Vagina (tissue), 2 donors: Measurements from ENCODE around the gene TSPYL4. TPM values are rescaled to one million over a fixed set of nuclear protein-coding genes. Genes with fewer than 3 reads are reported as not detected.

Experiments used
- DNase-seq, 2 donors: peaks; one replicate each; pipeline ENCODE4 v3.0.0-alpha.2; 2017; ENCODE audit errors: extremely low spot score in 2 of 2
- H3K27ac ChIP-seq: fragments of 200-600 bp; sonication (generic); one replicate; pipeline ENCODE4 v1.5.1; 2019
- H3K27me3 ChIP-seq: fragments of 200-600 bp; sonication (generic); one replicate; pipeline ENCODE4 v1.5.1; 2019
- H3K36me3 ChIP-seq, 2 donors: fragments of 200-600 bp; sonication (generic); one replicate each; pipeline ENCODE4 v1.5.1; 2017 to 2019
- H3K4me1 ChIP-seq: fragments of 200-600 bp; sonication (generic); one replicate; pipeline ENCODE4 v1.5.1; 2019
- H3K4me3 ChIP-seq, 2 donors: fragments of 200-600 bp; sonication (generic); 1 replicate in 1 of 2; 2 replicates in 1 of 2; pipeline ENCODE4 v1.5.1; 2016 to 2019
- H3K9me3 ChIP-seq: fragments of 200-600 bp; sonication (generic); one replicate; pipeline ENCODE4 v1.5.1; 2019
- POLR2A ChIP-seq, 2 donors: fragments of 450-650 bp; IDR thresholded peaks; one replicate each; pipeline ENCODE4 v1.6.1; 2017; ENCODE audit warnings: antibody characterized with exemption in 2 of 2, mild to moderate bottlenecking in 2 of 2, moderate library complexity in 2 of 2
- POLR2AphosphoS5 ChIP-seq, 2 donors: sonication (generic); formaldehyde crosslinking; IDR thresholded peaks; one replicate each; pipeline ENCODE4 v1.9.0; 2017; ENCODE audit warnings: antibody characterized with exemption in 2 of 2, mild to moderate bottlenecking in 2 of 2, low read depth in 1 of 2; ENCODE audit not compliant: insufficient read depth in 1 of 2
- intact Hi-C: fragments of 100-400 bp; cut with DNase I; formaldehyde crosslinking; loops from one replicate; pipeline ENCODE4 v1.15.1; 2023
- total RNA-seq: library from RNA; depleted of rRNA; stranded (reverse); fragments of >200 nt; gene quantifications from one replicate; pipeline ENCODE4 v1.2.3, GENCODE V29; 2016
- TF ChIP-seq, protein P1 (sequence below), 3 experiments: fragments of 450-650 bp in 2 of 3; fragments of 200-600 bp in 1 of 3; sonication (generic) in 1 of 3; IDR thresholded peaks; one replicate each; pipeline ENCODE4 v1.5.1; 2017 to 2019; ENCODE audit warnings: antibody characterized with exemption in 3 of 3, mild to moderate bottlenecking in 2 of 3, moderate library complexity in 2 of 3

TSPYL4 gene
- total RNA-seq, 1 donor from 2014 or later, result 11.8 TPM

DNA sequence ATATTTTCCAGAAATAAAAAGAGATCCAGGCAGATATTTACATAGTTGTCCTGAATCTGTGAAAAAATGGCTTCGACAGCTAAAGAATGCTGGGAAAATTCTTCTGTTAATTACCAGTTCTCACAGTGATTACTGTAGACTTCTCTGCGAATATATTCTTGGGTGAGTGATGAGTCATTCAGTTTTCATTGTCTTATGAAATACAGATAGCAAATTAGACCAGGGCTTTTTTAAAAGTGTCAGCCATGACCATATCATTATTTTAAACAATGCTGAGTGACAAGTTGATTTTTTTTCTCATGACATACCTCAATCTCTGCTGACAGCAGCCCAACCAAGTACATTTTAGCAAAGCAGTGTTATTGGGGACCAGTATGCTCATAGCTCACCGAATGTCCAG lies 32.8 kb downstream of the TSPYL4 start:
- Histone ChIP-seq H3K4me3 (no peak overlapping the region), H3K36me3 (peaks cover 0 to 6% of the 10 kb centered on the region in 2 donors), H3K27ac (no peak overlapping the region), H3K9me3 (no peaks in the 10 kb centered on the region), H3K27me3 (no peaks in the 10 kb centered on the region), H3K4me1 (no peaks in the 10 kb centered on the region)
- DNase-seq, result no peak
- intact Hi-C loops, result no loop called here
- TF ChIP-seq POLR2AphosphoS5 (IDR thresholded peaks at IDR 0.05; ENCODE audit: insufficient read depth in 1 of 2, low read depth in 1 of 2), result no peak
- TF ChIP-seq, protein P1, sequence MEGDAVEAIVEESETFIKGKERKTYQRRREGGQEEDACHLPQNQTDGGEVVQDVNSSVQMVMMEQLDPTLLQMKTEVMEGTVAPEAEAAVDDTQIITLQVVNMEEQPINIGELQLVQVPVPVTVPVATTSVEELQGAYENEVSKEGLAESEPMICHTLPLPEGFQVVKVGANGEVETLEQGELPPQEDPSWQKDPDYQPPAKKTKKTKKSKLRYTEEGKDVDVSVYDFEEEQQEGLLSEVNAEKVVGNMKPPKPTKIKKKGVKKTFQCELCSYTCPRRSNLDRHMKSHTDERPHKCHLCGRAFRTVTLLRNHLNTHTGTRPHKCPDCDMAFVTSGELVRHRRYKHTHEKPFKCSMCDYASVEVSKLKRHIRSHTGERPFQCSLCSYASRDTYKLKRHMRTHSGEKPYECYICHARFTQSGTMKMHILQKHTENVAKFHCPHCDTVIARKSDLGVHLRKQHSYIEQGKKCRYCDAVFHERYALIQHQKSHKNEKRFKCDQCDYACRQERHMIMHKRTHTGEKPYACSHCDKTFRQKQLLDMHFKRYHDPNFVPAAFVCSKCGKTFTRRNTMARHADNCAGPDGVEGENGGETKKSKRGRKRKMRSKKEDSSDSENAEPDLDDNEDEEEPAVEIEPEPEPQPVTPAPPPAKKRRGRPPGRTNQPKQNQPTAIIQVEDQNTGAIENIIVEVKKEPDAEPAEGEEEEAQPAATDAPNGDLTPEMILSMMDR (IDR thresholded peaks at IDR 0.05), result no peak
- TF ChIP-seq POLR2A (IDR thresholded peaks at IDR 0.05), result no peak

DNA sequence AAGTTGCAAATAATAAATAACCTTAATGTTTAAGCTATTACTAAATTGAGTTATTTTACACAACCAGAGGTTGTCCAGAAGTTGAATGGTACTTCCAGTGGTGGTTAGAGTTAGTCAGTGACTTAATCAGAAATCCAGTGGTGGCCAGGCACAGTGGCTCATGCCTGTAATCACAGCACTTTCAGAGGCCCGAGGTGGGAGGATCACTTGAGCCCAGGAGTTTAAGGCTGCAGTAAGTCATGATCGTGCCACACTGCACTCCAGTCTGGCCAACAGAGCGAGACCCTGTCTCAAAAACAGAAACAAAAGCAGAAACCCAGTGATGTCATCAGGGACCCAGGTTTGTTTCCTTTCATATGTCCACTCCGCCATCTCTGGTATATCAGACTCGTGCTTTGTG lies 35.0 kb downstream of the TSPYL4 start:
- intact Hi-C loops, result no loop called here
- Histone ChIP-seq H3K36me3 (peaks cover 0 to 6% of the 10 kb centered on the region in 2 donors), H3K27me3 (no peaks in the 10 kb centered on the region), H3K27ac (no peak overlapping the region), H3K9me3 (no peaks in the 10 kb centered on the region), H3K4me3 (no peak overlapping the region), H3K4me1 (no peaks in the 10 kb centered on the region)
- DNase-seq, result no peak
- TF ChIP-seq, protein P1 (IDR thresholded peaks at IDR 0.05), result no peak
- no peak for TF ChIP-seq POLR2AphosphoS5 (IDR thresholded peaks at IDR 0.05; ENCODE audit: insufficient read depth in 1 of 2, low read depth in 1 of 2)
- no peak for TF ChIP-seq POLR2A (IDR thresholded peaks at IDR 0.05)

DNA sequence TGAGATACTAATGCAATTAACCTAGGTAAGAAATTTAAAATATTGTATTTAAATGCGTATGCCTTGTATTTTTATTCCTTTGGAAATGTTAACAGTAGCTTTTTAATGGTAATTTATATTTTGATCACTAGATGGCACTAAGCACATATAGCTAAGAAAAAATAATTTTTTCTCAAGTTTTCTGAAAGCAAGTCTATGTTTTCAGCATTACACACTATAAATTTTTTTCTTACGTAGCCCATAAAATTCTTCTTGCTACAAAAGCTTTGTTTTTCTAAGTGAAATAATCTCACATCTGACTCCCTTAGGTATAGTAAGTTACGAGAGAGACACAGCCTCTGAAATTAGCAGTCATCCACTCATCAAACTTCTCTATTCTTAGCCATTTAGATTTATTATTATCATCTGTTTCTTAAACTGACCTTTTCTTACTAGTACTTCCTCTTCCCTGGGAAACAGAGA lies 35.7 kb downstream of the TSPYL4 start:
- no peak for DNase-seq
- Histone ChIP-seq H3K4me3 (no peak overlapping the region), H3K27ac (no peak overlapping the region), H3K36me3 (peaks cover 0 to 6% of the 10 kb centered on the region in 2 donors), H3K27me3 (no peaks in the 10 kb centered on the region), H3K4me1 (no peaks in the 10 kb centered on the region), H3K9me3 (no peaks in the 10 kb centered on the region)
- TF ChIP-seq POLR2AphosphoS5 (IDR thresholded peaks at IDR 0.05; ENCODE audit: insufficient read depth in 1 of 2, low read depth in 1 of 2), result no peak
- TF ChIP-seq, protein P1 (IDR thresholded peaks at IDR 0.05), result peak in 2 of 3 experiments; percentile 23 to 41
- no peak for TF ChIP-seq POLR2A (IDR thresholded peaks at IDR 0.05)
- intact Hi-C loops, result no loop called here

DNA sequence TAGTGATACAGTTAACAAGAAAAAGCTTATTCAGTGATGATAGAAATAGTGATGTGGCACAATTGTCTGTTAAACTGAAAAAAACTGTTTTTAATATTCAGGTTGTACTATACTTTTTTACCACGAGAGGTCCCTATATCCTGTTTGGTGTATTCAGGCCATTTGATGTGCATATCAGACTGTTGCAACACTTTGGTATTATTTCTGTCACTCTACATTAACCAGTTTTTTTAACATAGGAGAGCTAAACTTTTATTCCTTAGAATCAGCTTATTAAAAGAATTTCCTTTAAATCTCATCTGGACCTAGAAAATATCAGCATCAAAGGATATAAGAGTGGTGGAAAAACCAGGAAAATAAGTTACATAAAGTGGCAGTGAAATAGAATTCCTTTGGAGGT lies 36.8 kb downstream of the TSPYL4 start:
- Histone ChIP-seq H3K4me1 (no peaks in the 10 kb centered on the region), H3K27ac (no peak overlapping the region), H3K4me3 (no peak overlapping the region), H3K36me3 (peaks cover 0 to 6% of the 10 kb centered on the region in 2 donors), H3K9me3 (no peaks in the 10 kb centered on the region), H3K27me3 (no peaks in the 10 kb centered on the region)
- DNase-seq, result no peak
- TF ChIP-seq, protein P1 (IDR thresholded peaks at IDR 0.05), result peak in 2 of 3 experiments; percentile 13 to 40
- TF ChIP-seq POLR2A (IDR thresholded peaks at IDR 0.05) (no peak), POLR2AphosphoS5 (IDR thresholded peaks at IDR 0.05; ENCODE audit: insufficient read depth in 1 of 2, low read depth in 1 of 2) (no peak)
- intact Hi-C loops, result no loop called here

DNA sequence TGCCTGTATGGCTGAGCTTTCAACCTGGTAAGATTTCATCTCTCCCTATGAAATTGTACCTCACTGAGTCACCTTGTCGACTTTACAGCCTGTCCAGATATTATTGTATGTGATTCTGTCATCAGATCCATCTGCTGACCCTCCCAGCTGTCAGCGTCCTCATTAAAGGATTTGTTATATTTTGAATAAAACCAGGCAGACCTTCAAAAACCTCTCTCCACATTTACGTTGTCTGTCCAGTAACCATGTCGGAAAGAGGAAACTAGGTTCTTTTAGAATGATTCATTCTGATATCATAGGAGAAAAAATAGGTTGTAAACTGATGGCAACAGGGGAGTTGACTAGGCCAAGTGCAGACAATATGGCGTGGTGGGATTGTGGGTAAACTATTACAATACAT lies 38.5 kb downstream of the TSPYL4 start:
- no peaks in the 10 kb centered on the region for H3K9me3 ChIP-seq
- no peak overlapping the region for H3K4me3 ChIP-seq
- TF ChIP-seq, protein P1 (IDR thresholded peaks at IDR 0.05), result no peak
- TF ChIP-seq POLR2AphosphoS5 (IDR thresholded peaks at IDR 0.05; ENCODE audit: insufficient read depth in 1 of 2, low read depth in 1 of 2), result no peak
- no peak for TF ChIP-seq POLR2A (IDR thresholded peaks at IDR 0.05)
- no peak overlapping the region for H3K27ac ChIP-seq
- no peak for DNase-seq
- intact Hi-C loops, result no loop called here
- no peaks in the 10 kb centered on the region for H3K36me3 ChIP-seq
- no peaks in the 10 kb centered on the region for H3K27me3 ChIP-seq
- no peaks in the 10 kb centered on the region for H3K4me1 ChIP-seq
